Measurements from ENCODE around the gene FAM228B. TPM values are rescaled to one million over a fixed set of nuclear protein-coding genes. Genes with fewer than 3 reads are reported as not detected.
"Not testable (repeated sequence)": the region's sequence is repeated elsewhere in the genome, so short reads cannot be mapped to it uniquely, and the experiment has no call there.

Gene FAM228B
- total RNA-seq, 1 donor: 14.2 TPM

DNA sequence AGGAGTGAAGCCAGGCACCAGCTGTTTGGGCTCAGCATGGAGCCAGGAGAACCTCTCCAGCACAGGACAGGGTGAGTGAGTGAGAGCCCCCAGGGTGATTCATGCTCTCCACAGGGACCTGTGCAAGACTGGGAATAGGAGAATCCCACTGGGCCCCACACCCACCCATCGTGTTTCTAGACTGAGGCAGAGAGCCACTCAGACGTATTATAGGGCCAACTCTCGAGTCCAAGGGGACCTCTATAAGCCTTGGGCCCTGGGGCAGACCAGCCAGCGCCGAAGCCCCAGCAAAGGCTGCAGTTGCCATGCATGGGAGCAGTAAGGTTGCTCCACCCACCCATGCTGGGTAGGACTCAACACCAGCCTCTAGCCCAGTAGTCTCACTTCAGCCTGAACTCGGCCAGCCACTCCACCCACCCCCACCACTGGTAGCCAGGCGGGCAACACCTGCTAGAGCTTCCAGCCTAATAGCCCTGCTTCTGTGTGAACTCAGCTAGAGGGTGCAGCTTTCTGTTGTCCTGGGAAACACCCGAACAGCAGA is 19.1 kb upstream of the FAM228B start:
- no peak overlapping the region for H3K4me3 ChIP-seq (ENCODE audit: low read depth, low read length)
- no peak for DNase-seq (ENCODE audit: low read depth)
- no peak for TF ChIP-seq CTCF (IDR thresholded peaks at IDR 0.05; ENCODE audit: insufficient read depth, low read depth, low read length)

DNA sequence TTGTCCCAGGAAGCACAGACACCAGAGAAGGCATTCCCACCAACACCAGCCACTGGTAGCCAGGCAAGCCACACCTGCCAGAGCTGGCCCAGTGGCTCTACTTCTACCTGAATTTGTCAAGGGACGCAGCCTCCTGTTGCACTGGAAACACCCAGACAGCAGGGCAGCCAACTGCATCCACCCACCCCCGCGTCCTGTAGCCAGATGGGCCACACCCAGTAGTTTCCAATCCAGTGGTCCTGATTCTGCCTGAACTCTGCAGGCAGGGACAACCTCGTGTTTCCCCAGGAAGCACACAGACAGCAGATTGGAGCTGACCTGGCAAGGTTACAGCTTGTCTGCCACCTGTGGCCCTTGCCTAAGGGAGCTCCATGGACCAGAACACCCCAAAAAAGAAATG is 18.4 kb upstream of the FAM228B start:
- no peak for DNase-seq (ENCODE audit: low read depth)
- no peak for TF ChIP-seq CTCF (IDR thresholded peaks at IDR 0.05; ENCODE audit: insufficient read depth, low read depth, low read length)
- H3K4me3 ChIP-seq (ENCODE audit: low read depth, low read length): no peak overlapping the region

DNA sequence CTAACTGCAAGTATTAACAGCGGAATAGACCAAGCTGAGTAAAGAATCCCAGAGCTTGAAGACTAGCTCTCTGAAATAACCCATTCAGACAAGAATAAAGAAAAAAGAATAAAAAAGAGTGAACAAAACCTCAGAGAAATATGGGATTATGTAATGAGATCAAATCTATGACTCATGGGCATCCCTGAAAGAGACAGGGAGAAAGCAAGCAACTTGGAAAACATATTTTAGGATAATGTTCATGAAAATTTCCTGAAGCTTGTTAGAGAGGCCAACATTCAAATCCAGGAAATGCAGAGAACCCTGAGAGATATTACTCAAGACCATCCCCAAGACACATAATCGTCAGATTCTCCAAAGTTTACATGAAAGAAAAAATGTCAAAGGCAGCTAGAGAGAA is 17.5 kb upstream of the FAM228B start:
- no peak for TF ChIP-seq CTCF (IDR thresholded peaks at IDR 0.05; ENCODE audit: insufficient read depth, low read depth, low read length)
- H3K4me3 ChIP-seq (ENCODE audit: low read depth, low read length): no peak overlapping the region
- DNase-seq (ENCODE audit: low read depth): peak; percentile 10

GRCh38 chr2:24106786-24107185 is 16.5 kb upstream of the FAM228B start:
- TF ChIP-seq CTCF (IDR thresholded peaks at IDR 0.05; ENCODE audit: insufficient read depth, low read depth, low read length): no peak
- H3K4me3 ChIP-seq (ENCODE audit: low read depth, low read length): no peak overlapping the region
- DNase-seq (ENCODE audit: low read depth): no peak

DNA sequence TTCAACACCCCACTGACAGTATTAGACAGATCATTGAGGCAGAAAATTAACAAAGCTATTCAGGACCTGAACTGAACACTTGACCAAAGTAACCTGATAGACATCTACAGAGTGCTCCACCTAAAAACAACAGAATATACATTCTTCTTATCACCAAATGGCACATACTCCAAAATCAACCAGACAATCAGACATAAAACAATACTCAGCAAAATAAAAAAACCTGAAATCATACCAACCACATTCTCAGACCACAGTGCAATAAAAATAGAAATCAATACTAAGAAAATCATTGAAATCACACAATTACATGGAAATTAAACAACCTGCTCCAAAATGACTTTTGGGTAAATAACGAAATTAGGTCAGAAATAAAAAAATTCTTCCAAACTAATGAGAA is 15.9 kb upstream of the FAM228B start:
- no peak for DNase-seq (ENCODE audit: low read depth)
- no peak for TF ChIP-seq CTCF (IDR thresholded peaks at IDR 0.05; ENCODE audit: insufficient read depth, low read depth, low read length)
- H3K4me3 ChIP-seq (ENCODE audit: low read depth, low read length): no peak overlapping the region

GRCh38 chr2:24109431-24109830 is 13.8 kb upstream of the FAM228B start:
- not testable (repeated sequence) for DNase-seq (ENCODE audit: low read depth); H3K4me3 ChIP-seq (ENCODE audit: low read depth, low read length)

DNA sequence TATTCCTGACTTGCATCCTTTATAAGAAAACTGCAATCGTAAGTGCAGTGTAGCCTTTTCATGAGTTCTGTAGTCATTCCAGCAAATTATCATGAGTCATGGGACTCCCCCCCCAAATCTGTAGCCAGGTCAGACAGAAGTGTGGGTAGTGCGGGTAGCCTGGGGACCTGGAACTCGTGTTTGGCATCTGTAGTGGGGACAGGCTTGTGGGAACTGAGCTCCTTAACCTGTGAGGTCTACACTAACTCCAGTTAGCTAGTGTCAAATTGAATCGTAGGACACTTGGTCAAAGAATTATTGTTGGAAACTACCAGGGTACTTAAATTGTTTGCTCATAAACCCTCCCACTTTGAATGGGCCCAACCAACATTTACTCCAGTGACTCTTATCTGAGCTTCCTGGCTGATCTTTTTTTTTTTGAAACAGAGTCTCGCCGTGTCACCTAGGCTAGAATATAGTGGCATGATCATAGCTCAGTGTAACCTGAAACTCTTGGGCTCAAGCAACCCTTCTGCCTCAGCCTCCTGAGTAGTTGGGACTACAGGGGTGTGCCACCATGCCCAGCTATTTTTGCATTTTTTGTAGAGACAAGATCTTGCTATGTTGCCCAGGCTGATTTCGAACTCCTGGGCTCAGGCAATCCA is 12.5 kb upstream of the FAM228B start:
- no peak for DNase-seq (ENCODE audit: low read depth)
- no peak for TF ChIP-seq CTCF (IDR thresholded peaks at IDR 0.05; ENCODE audit: insufficient read depth, low read depth, low read length)
- no peak overlapping the region for H3K4me3 ChIP-seq (ENCODE audit: low read depth, low read length)
